GM21786 (cell line): ENCODE results near the gene TMC2.
A peak's percentile ranks its signal among the peaks of the same experiment; 100 is the strongest.
"Not testable (repeated sequence)": the region's sequence is repeated elsewhere in the genome, so short reads cannot be mapped to it uniquely, and the experiment has no call there.

ENCODE experiments used
- ATAC-seq: cut with Tn5 transposase; IDR thresholded peaks from one replicate; pipeline ENCODE4 v1.9.1; 2021; ENCODE audit not compliant: unreplicated experiment

Gene TMC2, protein sequence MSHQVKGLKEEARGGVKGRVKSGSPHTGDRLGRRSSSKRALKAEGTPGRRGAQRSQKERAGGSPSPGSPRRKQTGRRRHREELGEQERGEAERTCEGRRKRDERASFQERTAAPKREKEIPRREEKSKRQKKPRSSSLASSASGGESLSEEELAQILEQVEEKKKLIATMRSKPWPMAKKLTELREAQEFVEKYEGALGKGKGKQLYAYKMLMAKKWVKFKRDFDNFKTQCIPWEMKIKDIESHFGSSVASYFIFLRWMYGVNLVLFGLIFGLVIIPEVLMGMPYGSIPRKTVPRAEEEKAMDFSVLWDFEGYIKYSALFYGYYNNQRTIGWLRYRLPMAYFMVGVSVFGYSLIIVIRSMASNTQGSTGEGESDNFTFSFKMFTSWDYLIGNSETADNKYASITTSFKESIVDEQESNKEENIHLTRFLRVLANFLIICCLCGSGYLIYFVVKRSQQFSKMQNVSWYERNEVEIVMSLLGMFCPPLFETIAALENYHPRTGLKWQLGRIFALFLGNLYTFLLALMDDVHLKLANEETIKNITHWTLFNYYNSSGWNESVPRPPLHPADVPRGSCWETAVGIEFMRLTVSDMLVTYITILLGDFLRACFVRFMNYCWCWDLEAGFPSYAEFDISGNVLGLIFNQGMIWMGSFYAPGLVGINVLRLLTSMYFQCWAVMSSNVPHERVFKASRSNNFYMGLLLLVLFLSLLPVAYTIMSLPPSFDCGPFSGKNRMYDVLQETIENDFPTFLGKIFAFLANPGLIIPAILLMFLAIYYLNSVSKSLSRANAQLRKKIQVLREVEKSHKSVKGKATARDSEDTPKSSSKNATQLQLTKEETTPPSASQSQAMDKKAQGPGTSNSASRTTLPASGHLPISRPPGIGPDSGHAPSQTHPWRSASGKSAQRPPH

DNA sequence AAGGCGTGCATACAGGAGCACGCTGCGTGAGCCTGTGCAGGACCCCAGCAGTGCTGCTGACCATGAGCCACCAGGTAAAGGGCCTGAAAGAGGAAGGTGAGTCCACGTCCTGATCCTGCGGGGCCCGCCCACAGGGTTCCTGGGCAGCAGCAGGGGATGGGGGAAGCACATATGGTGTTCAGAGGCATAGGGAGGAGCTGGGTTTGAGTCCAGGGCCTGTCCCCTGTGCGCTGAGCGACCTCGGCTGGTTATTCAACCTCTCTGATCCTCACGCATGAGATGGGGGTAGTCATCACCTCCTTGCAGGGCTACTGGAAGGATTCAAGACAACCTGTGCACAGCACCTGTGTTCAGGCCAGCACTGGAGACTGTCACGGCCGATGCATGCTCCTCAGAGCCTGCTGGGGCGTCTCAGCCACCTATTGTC, at the start of gene TMC2:
Gene TMC2, plus strand, starts transcription at position 14 of the 427 bp plus-strand sequence. Its CDS starts 49 bp downstream, at position 63.
- no peak for ATAC-seq

DNA sequence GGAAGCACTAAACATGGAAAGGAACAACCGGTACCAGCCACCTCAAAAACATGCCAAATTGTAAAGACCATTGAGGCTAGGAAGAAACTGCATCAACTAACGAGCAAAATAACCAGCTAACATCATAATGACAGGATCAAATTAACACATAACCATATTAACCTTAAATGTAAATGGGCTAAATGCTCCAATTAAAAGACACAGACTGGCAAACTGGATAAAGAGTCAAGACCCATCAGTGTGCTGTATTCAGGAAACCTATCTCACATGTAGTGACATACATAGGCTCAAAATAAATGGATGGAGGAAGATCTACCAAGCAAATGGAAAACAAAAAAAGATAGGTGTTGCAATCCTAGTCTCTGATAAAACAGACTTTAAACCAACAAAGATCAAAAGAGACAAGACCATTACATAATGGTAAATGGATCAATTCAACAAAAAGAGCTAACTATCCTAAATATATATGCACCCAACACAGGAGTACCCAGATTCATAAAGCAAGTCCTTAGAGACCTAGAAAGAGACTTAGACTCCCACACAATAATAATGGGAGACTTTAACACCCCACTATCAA, 33.5 kb upstream of the TMC2 start:
- ATAC-seq, result not testable (repeated sequence)

DNA sequence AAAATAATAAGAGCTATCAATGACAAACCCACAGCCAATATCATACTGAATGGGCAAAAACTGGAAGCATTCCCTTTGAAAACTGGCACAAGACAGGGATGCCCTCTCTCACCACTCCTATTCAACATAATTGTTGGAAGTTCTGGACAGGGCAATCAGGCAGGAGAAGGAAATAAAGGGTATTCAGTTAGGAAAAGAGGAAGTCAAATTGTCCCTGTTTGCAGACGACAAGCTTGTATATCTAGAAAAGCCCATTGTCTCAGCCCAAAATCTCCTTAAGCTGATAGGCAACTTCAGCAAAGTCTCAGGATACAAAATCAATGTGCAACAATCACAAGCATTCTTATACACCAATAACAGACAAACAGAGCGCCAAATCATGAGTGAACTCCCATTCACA, 31.6 kb upstream of the TMC2 start:
- ATAC-seq, result not testable (repeated sequence)

DNA sequence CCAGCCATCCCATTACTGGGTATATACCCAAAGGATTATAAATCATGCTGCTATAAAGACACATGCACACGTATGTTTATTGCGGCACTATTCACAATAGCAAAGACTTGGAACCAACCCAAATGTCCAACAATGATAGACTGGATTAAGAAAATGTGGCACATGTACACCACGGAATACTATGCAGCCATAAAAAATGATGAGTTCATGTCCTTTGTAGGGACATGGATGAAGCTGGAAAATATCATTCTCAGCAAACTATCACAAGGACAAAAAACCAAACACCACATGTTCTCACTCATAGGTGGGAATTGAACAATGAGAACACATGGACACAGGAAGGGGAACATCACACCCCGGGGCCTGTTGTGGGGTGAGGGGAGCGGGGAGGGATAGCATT, 29.9 kb upstream of the TMC2 start:
- not testable (repeated sequence) for ATAC-seq

DNA sequence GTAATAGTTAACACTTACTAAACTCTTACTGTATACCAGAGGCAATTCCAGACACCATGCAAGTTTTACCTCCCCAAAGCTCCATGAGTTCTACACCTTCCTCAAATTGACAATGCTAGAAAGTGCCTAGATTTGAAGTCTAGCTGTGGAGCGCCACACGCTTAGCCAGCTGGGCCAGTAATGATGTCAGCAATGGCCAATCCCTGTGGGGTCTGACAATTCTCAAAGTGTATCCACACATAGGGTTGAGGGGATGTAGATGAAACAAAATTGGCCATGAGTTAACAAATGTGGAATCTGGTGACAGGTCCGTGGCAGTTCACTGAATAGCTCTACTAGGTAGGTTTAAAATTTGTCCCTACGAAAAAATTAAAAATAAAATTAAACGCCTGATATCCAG, 28.9 kb upstream of the TMC2 start:
- no peak for ATAC-seq

DNA sequence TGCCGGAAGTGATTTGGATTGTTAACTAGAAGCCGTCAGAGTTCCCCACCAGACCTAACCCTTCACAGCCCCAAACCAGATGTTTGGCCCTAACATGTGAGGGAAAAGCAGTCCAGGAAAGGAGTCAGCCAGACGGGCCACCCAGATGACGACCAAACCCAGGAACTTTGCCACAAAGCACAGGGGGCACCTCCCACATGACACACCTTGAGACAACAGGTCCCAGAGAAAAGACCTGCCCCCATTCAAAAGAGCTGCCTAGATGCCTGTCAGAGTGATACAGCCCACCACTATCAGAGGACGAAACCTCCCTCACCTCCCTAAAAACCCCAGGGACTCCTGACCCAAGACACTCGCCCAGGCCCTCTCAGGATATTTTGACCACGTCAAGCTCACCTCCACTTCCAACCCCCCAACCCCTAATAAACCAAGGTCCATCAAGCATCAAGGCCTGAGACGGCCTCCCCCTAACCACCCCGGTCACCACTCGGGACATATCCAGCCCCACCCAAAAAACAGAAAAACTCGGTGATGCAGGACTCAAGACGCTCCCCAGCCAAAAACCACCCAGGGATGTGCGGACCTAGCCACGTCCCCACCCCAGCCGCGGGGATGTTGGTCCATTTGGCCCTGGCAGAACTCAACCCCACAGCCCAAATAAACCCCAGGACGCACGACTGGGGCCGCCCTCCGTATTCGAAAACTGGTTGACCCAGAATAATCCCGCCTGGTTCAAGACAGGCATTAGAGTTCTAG, 28.3 kb upstream of the TMC2 start:
- no peak for ATAC-seq

DNA sequence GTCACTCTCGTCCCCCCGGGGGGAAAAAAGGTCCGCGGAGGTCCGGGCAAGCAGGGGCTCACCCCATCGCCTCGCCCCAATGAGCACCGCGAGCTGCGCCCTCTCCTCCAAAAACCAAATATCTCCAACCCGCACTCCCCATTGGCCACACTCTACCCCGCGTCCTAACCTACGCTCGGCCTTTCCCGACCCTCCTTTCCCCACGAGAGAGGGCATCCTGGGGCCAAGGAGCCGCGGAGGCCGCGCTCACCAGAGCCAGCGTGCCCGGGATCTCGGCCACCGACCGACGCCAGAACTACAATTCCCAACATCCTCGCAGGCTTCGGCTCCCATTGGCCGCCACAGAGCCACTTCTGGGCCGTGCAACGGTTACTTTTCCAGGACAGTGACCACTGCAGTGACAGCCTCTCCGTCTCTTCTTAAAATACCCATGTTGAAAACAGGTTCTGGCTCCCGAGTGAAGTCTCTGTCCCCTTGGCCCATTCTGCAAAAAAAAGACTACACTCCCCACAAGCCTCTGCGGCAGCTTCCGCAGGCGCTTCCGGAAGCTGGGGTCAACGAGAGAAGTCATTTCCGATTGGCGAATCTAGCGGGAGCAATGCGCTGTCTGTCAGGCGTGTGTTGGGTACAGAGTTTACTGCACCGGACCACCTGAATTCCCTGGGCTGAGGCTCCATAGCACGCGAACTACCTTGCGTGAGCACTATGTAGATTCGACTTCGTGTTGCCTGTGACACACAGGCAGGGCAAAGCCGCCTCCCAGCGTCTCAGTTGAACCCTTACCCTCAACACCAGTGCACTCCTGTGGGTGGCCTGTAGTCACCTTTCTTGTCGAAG, 27.5 kb upstream of the TMC2 start, which contains the start of gene ZNF343:
Gene ZNF343, minus strand, starts transcription at position 285 of the 837 bp plus-strand sequence. CDS start 15,020 bp downstream, outside the sequence.
- peak; percentile 95 for ATAC-seq

DNA sequence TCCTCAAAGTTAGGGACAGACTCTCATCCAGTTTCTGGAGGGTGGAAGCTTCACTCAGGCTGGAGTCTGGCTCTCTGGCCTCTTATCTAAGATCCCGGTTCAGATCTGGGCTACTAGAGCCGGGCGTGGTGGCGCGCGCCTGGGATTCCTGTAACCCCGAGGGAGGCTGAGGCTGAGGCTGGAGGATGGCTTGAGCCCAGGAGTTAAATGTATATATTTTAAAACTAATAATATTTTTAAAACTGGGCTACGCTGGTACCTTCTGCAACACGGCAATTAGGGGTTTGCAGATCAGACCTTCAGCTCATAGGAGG, 26.9 kb upstream of the TMC2 start:
- ATAC-seq, result no peak

DNA sequence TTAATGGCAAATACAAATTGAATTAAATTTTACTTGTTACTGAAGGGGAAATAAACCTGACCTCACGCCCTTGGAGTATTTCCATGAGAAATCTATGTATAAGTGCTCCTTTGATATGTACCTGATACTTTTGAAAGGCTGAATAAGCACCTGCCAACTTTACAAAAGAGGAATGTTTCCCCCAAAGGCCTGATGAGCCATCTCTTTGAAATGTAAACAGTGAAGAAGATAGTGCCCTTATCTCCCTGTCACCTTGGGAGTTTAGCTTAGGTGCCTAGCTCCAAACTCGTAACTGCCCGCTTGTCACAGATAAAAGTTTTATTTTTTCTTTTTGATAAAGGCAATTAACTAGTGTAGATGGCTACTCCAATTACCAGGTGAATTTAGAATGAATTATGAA, 26.6 kb upstream of the TMC2 start:
- no peak for ATAC-seq

DNA sequence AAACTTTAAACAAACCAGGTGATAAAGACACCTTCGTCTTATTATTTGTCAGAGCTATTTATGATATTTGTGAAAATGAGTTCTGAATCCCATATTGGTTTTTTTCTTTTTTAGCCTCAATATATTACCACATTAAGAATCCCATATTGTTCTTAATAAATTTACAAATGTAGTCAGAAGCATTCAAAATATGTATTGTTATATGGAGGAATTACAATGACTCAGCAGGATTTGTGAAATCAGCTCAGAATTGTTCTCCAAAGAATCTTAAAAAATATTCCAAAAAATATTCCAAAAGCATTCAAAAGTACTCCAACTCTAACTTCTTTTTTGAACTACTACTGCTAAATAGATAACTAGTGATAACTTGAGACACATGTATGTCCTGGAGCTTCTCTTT, 21.2 kb upstream of the TMC2 start:
- no peak for ATAC-seq

DNA sequence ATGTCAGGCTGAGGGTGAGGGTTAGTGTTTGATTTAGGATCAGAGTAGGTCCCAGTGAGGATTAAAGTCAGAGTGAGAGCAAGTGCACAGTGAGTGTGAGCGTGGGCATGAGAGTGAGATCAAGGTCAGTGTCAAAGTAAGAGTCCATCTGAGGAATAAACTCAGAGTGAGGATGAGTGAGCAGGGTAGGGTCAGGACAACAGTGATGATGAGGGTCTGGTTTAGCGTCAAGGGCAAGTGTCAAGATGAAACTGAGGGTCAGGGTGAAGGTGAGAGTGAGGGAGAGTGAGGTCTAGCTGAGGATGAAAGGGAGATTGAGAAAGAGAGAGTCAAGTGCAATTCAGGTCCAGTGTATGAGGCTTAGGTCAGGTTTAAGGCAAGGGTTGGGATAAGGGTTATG, 20.0 kb upstream of the TMC2 start:
- no peak for ATAC-seq

DNA sequence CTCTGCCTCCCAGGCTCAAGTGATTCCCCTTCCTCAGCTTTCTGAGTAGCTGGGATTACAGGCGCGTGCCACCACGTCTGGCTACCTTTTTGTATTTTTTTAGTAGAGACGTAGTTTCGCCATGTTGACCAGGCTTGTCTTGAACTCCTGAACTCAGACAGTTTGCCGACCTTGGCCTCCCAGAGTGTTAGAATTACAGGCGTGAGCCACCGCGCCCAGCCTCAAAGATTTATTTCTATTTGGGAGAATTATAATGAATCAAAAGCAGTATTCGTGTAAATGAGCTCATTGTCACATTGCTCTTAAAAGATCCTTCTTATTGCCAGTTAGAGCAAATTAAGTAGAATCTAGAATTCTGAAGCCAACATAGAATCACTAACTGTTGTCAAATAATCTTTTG, 18.3 kb upstream of the TMC2 start:
- no peak for ATAC-seq

DNA sequence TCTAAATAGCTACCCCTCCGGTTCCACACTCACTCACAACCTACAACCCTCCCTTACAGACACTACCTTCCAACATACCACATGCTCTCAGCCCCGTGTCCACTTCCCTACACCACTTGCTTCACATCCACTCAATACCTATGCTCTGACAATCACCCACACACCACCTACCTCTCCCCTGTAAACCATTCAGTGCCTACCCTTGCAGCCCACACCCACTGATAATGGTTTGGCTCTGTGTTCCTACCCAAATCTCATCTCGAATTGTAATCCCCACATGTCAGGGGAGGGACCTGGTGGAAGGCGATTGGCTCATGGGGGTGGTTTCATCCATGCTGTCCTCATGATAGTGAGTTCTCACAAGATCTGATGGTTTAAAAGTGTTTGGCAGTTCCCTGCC, 17.8 kb upstream of the TMC2 start:
- no peak for ATAC-seq

DNA sequence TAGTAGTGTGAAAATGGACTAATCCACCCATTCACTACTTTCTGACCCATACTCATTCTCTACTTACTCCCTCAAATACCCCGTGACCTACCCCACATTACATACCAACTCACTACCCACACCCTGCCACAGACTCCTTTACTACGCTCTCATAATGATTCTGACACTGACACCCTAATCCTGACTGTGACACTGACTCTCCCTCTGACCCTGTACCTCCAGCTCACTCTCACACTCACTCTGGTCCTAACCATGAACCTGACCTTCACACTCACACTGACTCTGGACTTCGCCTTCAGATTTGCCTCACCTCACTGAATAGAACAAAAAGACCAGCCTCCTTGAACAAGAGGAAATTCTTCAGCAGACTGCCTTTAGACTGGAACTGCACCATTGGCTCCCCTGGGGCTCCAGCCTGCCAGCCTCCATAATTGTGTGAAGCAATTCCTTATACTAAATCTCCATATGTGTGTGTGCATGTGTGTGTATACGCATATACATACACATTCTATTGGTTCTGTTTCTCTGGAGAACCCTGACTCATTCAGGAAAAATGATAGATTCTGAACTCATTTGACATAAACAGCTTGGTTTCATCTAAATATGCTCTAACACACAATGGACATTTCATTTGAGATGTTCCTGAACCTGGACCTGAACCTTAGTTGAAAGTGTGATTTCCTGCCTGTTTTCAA, 17.1 kb upstream of the TMC2 start:
- no peak for ATAC-seq

DNA sequence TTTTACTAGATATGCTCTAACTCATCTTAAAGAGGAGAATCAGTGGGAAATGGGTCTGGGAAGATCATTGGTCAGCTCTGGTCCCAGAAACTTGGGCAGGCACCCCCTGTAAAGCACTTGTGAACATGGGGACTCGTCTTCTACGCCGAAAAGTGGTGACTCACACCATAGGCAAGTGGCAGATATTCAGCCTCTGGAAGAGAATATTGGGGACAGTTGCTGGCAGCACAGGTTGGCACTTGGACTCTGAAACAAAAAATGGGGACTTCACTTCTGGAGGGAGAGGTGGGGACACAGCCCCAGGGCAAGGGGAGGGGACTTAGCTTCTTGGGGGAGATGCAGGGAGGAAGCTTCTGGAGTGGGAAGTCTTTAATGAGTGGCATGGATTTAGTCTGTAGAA, 15.8 kb upstream of the TMC2 start:
- ATAC-seq, result no peak

DNA sequence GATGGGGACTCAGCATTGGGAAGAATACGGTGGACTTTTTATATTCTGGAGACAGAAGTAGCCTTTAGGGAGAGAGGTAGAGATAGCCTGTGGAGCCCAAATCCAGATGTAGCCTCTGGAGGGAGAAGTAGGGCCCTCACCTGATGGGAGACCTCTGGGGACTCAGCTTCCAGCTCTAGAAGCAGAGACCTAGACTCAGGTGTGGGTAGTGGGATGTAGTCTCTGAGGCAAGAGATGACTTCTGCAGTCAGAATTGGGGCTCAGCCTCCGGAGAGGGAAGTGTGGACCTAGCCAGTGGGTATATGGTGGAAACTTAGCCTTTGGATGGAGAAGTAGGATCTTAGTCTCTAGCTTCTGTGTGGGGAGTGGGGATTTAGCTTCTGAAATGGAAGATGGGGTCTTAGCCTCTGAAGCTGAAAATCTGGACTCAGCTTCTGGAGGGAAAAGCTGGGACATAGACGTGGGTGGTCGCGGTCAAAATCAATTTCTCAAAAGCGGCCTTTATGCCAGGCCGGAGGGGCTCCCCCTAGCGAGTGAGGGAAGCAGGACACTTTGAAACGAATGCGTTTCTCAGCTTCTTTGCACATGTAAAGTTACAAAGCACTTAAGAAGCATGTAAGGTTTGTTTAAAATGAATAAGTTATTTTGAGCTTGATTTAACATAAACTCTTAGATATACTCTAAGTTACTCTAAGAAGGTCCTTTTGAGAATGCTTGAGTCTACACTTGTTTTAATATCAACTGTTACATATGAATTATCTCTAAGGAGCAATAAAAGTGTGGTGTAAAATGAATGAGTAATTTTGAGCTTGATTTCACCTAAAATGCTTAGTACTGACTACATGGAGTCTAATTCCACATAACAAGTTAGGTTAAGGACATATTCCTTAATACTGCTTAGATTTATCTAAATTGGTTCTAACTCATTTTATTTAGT, 14.7 kb upstream of the TMC2 start:
- peak; percentile 37 for ATAC-seq

DNA sequence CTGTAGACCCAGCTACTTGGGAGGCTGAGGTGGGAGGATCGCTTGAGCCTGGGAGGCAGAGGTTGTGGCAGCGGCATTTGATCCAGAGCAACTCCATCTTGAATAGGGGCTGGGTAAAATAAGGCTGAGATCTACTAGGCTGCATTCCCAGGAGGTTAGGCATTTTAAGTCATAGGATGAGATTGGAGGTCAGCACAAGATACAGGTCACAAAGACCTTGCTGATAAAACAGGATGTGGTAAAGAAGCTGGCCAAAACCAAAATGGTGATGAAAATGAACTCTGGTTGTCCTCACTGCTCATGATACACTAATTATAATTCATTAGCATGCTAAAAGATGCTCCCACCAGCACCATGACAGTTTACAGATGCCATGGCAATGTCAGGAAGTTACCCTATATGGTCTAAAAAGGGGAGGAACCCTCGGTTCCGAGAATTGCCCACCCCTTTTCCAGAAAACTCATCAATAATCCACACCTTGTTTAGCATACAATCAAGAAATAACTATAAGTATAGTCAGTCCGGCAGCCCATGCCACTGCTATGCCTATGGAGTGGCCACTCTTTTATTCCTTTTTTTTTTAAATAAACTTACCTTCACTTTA, 13.4 kb upstream of the TMC2 start:
- ATAC-seq, result not testable (repeated sequence)
